ENCODE results near the gene ACSM2A. TPM values are rescaled to one million over a fixed set of nuclear protein-coding genes. Genes with fewer than 3 reads are reported as not detected.
"Not testable (repeated sequence)": the region's sequence is repeated elsewhere in the genome, so short reads cannot be mapped to it uniquely, and the experiment has no call there.

ACSM2A gene
- total RNA-seq, 1 donor = not detected

DNA sequence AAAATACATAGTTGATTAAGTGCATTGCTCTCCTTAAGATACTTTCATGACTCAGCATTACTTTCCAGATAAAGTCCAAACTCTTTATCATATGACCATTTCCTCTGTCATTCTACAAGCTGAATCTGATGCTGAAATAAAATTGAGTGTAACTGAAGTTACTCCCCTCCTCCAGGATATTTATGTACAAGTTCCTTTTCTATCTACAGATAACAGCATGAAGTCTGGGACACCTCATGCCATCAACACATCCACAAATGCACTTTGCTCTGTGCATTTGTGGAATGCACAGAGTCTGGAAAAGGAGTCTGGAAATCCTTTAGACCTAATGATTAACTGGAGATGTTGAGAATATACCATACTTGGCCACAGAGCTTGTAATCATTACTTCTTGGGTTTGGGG, 64.4 kb downstream of the ACSM2A start:
- no peak overlapping the region for H3K4me3 ChIP-seq (ENCODE audit: low read depth, low read length)
- no peak for DNase-seq (ENCODE audit: low read depth)
- TF ChIP-seq, protein P1, sequence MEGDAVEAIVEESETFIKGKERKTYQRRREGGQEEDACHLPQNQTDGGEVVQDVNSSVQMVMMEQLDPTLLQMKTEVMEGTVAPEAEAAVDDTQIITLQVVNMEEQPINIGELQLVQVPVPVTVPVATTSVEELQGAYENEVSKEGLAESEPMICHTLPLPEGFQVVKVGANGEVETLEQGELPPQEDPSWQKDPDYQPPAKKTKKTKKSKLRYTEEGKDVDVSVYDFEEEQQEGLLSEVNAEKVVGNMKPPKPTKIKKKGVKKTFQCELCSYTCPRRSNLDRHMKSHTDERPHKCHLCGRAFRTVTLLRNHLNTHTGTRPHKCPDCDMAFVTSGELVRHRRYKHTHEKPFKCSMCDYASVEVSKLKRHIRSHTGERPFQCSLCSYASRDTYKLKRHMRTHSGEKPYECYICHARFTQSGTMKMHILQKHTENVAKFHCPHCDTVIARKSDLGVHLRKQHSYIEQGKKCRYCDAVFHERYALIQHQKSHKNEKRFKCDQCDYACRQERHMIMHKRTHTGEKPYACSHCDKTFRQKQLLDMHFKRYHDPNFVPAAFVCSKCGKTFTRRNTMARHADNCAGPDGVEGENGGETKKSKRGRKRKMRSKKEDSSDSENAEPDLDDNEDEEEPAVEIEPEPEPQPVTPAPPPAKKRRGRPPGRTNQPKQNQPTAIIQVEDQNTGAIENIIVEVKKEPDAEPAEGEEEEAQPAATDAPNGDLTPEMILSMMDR (IDR thresholded peaks at IDR 0.05; ENCODE audit: insufficient read depth, low read length) = no peak

DNA sequence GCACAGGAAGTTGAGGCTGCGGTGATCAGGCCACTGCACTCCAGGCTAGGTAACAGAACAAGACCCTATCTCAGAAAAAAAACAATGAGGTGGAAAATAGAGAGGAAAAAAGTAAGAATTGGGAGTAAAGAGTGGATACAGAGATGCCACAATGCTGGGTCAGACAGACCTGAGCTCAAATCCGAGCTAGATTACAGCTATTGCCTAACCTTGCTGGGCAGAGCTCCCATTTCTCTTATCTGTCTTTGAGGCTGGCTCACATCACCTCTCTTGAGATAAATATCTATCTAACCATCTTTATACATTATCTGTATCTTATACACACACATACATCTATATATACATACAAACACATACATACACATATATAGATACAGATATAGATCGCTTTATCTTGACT, 65.8 kb downstream of the ACSM2A start:
- TF ChIP-seq, protein P1 (IDR thresholded peaks at IDR 0.05; ENCODE audit: insufficient read depth, low read length) = no peak
- no peak overlapping the region for H3K4me3 ChIP-seq (ENCODE audit: low read depth, low read length)
- DNase-seq (ENCODE audit: low read depth) = no peak

DNA sequence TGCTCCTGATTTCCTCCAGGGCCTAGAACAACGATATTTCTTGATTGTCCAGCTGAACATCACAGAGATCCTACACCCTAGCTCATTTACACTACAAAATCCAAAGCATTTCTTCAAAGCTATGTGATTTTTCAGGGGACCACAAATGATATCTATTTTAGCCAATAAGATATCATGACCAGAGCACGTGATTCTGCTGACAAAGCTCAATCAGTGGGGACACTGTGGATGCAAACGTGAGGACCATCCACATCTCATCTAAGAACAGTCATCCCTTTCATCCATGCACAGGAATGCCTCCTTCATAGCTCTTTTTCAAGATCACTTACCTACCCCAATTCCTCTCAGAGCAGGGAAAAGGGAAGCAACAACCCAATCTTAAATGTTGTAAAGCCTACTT, 67.9 kb downstream of the ACSM2A start:
- no peak for DNase-seq (ENCODE audit: low read depth)
- H3K4me3 ChIP-seq (ENCODE audit: low read depth, low read length) = no peak overlapping the region
- TF ChIP-seq, protein P1 (IDR thresholded peaks at IDR 0.05; ENCODE audit: insufficient read depth, low read length) = no peak

DNA sequence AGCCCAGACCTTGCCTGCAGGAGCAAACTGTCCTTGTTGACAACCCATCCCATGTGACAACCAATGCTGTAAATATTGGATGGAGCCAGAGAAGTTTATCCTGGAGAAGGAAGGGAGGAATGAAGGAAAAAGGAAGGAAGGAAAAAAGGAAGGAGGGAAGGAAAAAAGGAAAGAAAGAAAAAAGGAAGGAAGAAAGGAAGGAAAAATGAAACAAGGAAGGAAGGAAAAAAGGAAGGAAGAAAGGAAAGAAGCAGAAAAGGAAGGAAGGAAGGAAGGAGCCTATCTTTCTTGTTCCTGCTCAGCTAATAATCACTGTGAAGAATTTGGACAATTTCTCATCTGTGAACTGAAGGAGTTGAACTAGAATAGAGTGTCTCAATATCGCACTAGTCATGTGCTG, 68.8 kb downstream of the ACSM2A start:
- no peak for DNase-seq (ENCODE audit: low read depth)

DNA sequence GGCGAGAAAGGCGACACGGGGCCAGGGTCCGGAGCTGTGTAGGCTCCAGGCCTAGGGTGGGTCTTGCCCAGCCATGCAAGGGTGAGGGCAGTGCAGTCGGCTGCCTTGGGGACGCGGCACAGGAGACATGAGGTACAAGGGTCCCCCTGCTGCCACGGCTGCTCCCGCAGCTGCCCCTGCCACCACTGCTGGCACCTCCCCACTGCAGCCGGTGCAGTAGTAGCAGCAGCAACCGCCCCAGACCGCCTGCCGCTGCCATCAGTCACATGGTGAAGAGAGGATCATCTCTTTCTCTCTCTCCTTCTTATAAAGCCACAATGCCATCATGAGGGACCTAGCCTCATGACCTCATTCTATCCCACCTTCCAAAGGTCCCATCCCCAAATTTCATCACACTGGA, 80.5 kb downstream of the ACSM2A start:
- H3K4me3 ChIP-seq (ENCODE audit: low read depth, low read length); DNase-seq (ENCODE audit: low read depth): not testable (repeated sequence)

More for the DNA sequence above, 68.8 kb downstream of the ACSM2A start:
- TF ChIP-seq, protein P1 (IDR thresholded peaks at IDR 0.05; ENCODE audit: insufficient read depth, low read length) = no peak
- no peak overlapping the region for H3K4me3 ChIP-seq (ENCODE audit: low read depth, low read length)

DNA sequence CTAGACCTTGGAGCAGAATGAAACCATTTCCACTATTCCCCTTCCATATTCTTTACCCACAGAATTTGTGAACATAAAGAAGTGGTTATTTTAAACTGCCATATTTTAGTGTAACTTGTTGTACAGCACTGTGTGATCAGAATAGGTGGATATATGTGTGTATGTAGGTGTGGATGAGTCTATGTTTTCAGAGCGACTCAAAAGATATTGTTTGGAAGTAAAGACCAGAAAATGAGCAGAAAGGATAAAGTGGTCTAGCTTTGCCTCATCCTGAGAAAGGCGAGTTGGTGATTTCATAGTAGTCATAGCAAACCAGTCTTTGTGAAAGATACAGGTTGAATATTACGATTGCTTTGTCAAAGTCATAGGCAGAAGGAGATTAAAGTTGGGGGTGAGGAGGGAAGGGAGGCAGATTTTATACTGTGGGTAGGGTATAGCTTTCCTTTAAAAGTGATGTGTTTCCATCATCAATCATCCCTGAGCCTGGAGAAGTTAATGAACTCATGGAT, 81.0 kb downstream of the ACSM2A start:
- not testable (repeated sequence) for DNase-seq (ENCODE audit: low read depth); H3K4me3 ChIP-seq (ENCODE audit: low read depth, low read length)

DNA sequence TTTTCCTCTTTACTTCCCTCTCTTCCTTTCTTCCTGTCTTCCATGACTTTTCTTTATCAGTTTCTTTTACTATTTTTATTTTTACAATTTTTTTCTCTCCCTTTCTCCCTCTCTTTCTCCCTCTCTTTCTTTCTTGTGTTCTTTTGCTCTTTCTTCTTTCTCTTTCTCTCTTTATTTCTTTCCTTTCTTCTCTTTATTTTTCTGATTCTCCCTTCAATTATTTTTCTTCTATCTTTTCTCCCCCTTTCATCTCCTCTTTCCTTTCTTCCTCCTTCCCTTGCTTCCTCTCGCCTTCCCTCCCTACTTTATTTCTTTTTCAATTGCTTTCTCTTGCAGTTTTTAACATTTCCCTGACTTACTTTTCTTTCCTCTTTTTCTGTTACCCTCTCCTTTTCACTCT, 85.3 kb downstream of the ACSM2A start:
- H3K4me3 ChIP-seq (ENCODE audit: low read depth, low read length); DNase-seq (ENCODE audit: low read depth): not testable (repeated sequence)

Other genes with a start within 250 kb of the ACSM2A start
- gene GP2, start 124.0 kb upstream of the ACSM2A start, total RNA-seq (ENCODE audit: low replicate concordance) = not detected in 2 replicates
- not detected in 2 replicates for gene UMOD, start 98.8 kb upstream of the ACSM2A start, total RNA-seq (ENCODE audit: low replicate concordance)
- gene PDILT, start 46.8 kb upstream of the ACSM2A start, total RNA-seq (ENCODE audit: low replicate concordance) = not detected in 2 replicates
- gene ACSM5, start 42.0 kb upstream of the ACSM2A start, total RNA-seq (ENCODE audit: low replicate concordance) = not detected in 2 replicates
- 0.49 TPM in 1 of 2 replicates, not detected in the other for gene ACSM2B, start 124.8 kb downstream of the ACSM2A start, total RNA-seq (ENCODE audit: low replicate concordance)
- not detected in 2 replicates for gene ACSM1, start 246.2 kb downstream of the ACSM2A start, total RNA-seq (ENCODE audit: low replicate concordance)

All from fibroblast of the aortic adventitia (primary cell).